ENCODE results near the gene ELMO1. TPM values are rescaled to one million over a fixed set of nuclear protein-coding genes. Genes with fewer than 3 reads are reported as not detected.

The ELMO1 gene
- total RNA-seq, 2 experiments from 2014 or later, result 72.8 to 75.3 TPM

- H3K4me1 Mint-ChIP-seq (ENCODE audit: low read depth), result peaks cover 43% of the 10 kb centered on the region
Measured at GRCh38 chr7:36969376-36969775, 479.3 kb downstream of the ELMO1 start.

GRCh38 chr7:36967387-36967786, 481.3 kb downstream of the ELMO1 start:
- peaks cover 27% of the 10 kb centered on the region for H3K36me3 Mint-ChIP-seq (ENCODE audit: low read depth)
- POLR2A ChIA-PET, result no interaction called here
- CTCF ChIA-PET, result interaction anchor here (0.8 to 1.6 kb wide), 9 partner anchors 9 to 214 kb away, joined by 3 to 5 read pairs (median 3); no protein-coding TSS in a partner anchor
- H3K4me3 Mint-ChIP-seq, result no peak overlapping the region
- intact Hi-C loops (cut with micrococcal nuclease), result no loop called here
- peaks cover 48% of the 10 kb centered on the region for H3K4me1 Mint-ChIP-seq (ENCODE audit: low read depth)
- H3K27me3 Mint-ChIP-seq, result no peaks in the 10 kb centered on the region
- H3K9me3 Mint-ChIP-seq, result peaks cover 7% of the 10 kb centered on the region
- H3K27ac Mint-ChIP-seq, result no peak overlapping the region
- peak; percentile 58 for TF ChIP-seq CTCF (IDR thresholded peaks at IDR 0.05)
- DNase-seq, result no peak
- no peak for ATAC-seq

More at GRCh38 chr7:36969376-36969775, 479.3 kb downstream of the ELMO1 start:
- peak; percentile 4 for DNase-seq
- peaks cover 6% of the 10 kb centered on the region for H3K9me3 Mint-ChIP-seq
- peaks cover 27% of the 10 kb centered on the region for H3K36me3 Mint-ChIP-seq (ENCODE audit: low read depth)
- peak overlapping the region; percentile 58 for H3K27ac Mint-ChIP-seq
- intact Hi-C loops (cut with micrococcal nuclease), result no loop called here
- TF ChIP-seq CTCF (IDR thresholded peaks at IDR 0.05), result no peak
- H3K27me3 Mint-ChIP-seq, result no peaks in the 10 kb centered on the region
- ChIA-PET CTCF (interaction anchor here (1.0 kb wide), 1 partner anchor 11 kb away, joined by 3 read pairs; no protein-coding TSS in a partner anchor), POLR2A (no interaction called here)
- ATAC-seq, result no peak
- H3K4me3 Mint-ChIP-seq, result no peak overlapping the region

- H3K4me1 Mint-ChIP-seq (ENCODE audit: low read depth), result peaks cover 48% of the 10 kb centered on the region
- peaks cover 27% of the 10 kb centered on the region for H3K36me3 Mint-ChIP-seq (ENCODE audit: low read depth)
- H3K4me3 Mint-ChIP-seq, result no peak overlapping the region
- H3K27ac Mint-ChIP-seq, result no peak overlapping the region
- ATAC-seq (no peak), DNase-seq (no peak)
- CTCF ChIA-PET, result interaction anchor here (0.8 to 1.6 kb wide), 7 partner anchors 8 to 122 kb away, joined by 3 to 5 read pairs (median 4); no protein-coding TSS in a partner anchor
- no peak for TF ChIP-seq CTCF (IDR thresholded peaks at IDR 0.05)
- intact Hi-C loops (cut with micrococcal nuclease), result no loop called here
- POLR2A ChIA-PET, result no interaction called here
- peaks cover 7% of the 10 kb centered on the region for H3K9me3 Mint-ChIP-seq
- no peaks in the 10 kb centered on the region for H3K27me3 Mint-ChIP-seq
Measured at GRCh38 chr7:36966636-36967035, 482.0 kb downstream of the ELMO1 start.

- ChIA-PET CTCF (no interaction called here), POLR2A (no interaction called here)
- Mint-ChIP-seq H3K36me3 (ENCODE audit: low read depth) (peaks cover 27% of the 10 kb centered on the region), H3K4me3 (no peak overlapping the region), H3K27ac (no peak overlapping the region), H3K9me3 (peaks cover 7% of the 10 kb centered on the region), H3K4me1 (ENCODE audit: low read depth) (peaks cover 46% of the 10 kb centered on the region), H3K27me3 (no peaks in the 10 kb centered on the region)
- DNase-seq (no peak), ATAC-seq (no peak)
- intact Hi-C loops (cut with micrococcal nuclease), result no loop called here
- TF ChIP-seq CTCF (IDR thresholded peaks at IDR 0.05), result no peak
Measured at GRCh38 chr7:36966039-36966438, 482.6 kb downstream of the ELMO1 start.

- Mint-ChIP-seq H3K27me3 (no peaks in the 10 kb centered on the region), H3K4me3 (no peak overlapping the region), H3K27ac (no peak overlapping the region), H3K9me3 (peaks cover 9% of the 10 kb centered on the region), H3K4me1 (ENCODE audit: low read depth) (peaks cover 46% of the 10 kb centered on the region), H3K36me3 (ENCODE audit: low read depth) (peaks cover 27% of the 10 kb centered on the region)
- TF ChIP-seq CTCF (IDR thresholded peaks at IDR 0.05), result no peak
- ChIA-PET CTCF (no interaction called here), POLR2A (no interaction called here)
- ATAC-seq (no peak), DNase-seq (no peak)
- intact Hi-C loops (cut with micrococcal nuclease), result no loop called here
Measured at GRCh38 chr7:36965625-36966024, 483.0 kb downstream of the ELMO1 start.
